Tibial nerve (tissue), 4 donors: Measurements from ENCODE around the gene RHOH. TPM values are rescaled to one million over a fixed set of nuclear protein-coding genes. Genes with fewer than 3 reads are reported as not detected.
A peak's percentile ranks its signal among the peaks of the same experiment; 100 is the strongest.

ENCODE experiments used
- DNase-seq, 2 donors: peaks; one replicate each; pipeline ENCODE4 v3.0.0-alpha.2; 2019; ENCODE audit warnings: low spot score in 2 of 2
- H3K27ac ChIP-seq, 4 donors: fragments of 200-600 bp; sonication (generic) in 3 of 4; one replicate each; pipeline ENCODE4 v1.5.1; 2017 to 2019; ENCODE audit warnings: mild to moderate bottlenecking in 1 of 4
- H3K27me3 ChIP-seq, 2 donors: fragments of 200-600 bp; sonication (generic) in 1 of 2; one replicate each; pipeline versions ENCODE4 v1.5.1 to v1.6.0; 2017 to 2019
- H3K36me3 ChIP-seq, 3 donors: fragments of 200-600 bp; sonication (generic); one replicate each; pipeline ENCODE4 v1.5.1; 2018 to 2019
- H3K4me1 ChIP-seq, 4 donors: fragments of 200-600 bp; sonication (generic) in 3 of 4; one replicate each; pipeline ENCODE4 v1.5.1; 2017 to 2019
- H3K4me3 ChIP-seq, 4 donors: fragments of 200-600 bp; sonication (generic) in 3 of 4; one replicate each; pipeline ENCODE4 v1.5.1; 2017 to 2019; ENCODE audit warnings: mild to moderate bottlenecking in 1 of 4, moderate library complexity in 1 of 4
- H3K9me3 ChIP-seq, 4 donors: fragments of 200-600 bp; sonication (generic) in 3 of 4; one replicate each; pipeline ENCODE4 v1.5.1; 2017 to 2019
- EP300 ChIP-seq, 2 donors: sonication (generic); formaldehyde crosslinking; IDR thresholded peaks; one replicate each; pipeline ENCODE4 v1.6.1; 2017; ENCODE audit warnings: antibody characterized with exemption in 2 of 2, mild to moderate bottlenecking in 1 of 2
- POLR2A ChIP-seq, 2 donors: fragments of 450-650 bp; IDR thresholded peaks; one replicate each; pipeline ENCODE4 v1.6.1; 2017; ENCODE audit warnings: antibody characterized with exemption in 2 of 2, mild to moderate bottlenecking in 2 of 2, moderate library complexity in 2 of 2
- WGBS, 2 donors: methylation state at CpG; one replicate each; pipeline ENCODE4 v1.1.5; 2018; 5-methylcytosine and 5-hydroxymethylcytosine counted together
- total RNA-seq, 4 donors: library from RNA; depleted of rRNA; stranded (reverse); fragments of >200 nt; gene quantifications; one replicate each; pipeline ENCODE4 v1.1.0, GENCODE V29; 2016
- TF ChIP-seq, protein P1 (sequence below), 5 experiments: fragments of 200-600 bp in 3 of 5; fragments of 450-650 bp in 2 of 5; sonication (generic) in 3 of 5; IDR thresholded peaks; one replicate each; pipeline ENCODE4 v1.5.1; 2016 to 2019; ENCODE audit warnings: antibody characterized with exemption in 5 of 5, mild to moderate bottlenecking in 3 of 5, moderate library complexity in 2 of 5

RHOH gene
- total RNA-seq, 4 donors from 2014 or later: 0.30 to 2.2 (median 1.0) TPM

DNA sequence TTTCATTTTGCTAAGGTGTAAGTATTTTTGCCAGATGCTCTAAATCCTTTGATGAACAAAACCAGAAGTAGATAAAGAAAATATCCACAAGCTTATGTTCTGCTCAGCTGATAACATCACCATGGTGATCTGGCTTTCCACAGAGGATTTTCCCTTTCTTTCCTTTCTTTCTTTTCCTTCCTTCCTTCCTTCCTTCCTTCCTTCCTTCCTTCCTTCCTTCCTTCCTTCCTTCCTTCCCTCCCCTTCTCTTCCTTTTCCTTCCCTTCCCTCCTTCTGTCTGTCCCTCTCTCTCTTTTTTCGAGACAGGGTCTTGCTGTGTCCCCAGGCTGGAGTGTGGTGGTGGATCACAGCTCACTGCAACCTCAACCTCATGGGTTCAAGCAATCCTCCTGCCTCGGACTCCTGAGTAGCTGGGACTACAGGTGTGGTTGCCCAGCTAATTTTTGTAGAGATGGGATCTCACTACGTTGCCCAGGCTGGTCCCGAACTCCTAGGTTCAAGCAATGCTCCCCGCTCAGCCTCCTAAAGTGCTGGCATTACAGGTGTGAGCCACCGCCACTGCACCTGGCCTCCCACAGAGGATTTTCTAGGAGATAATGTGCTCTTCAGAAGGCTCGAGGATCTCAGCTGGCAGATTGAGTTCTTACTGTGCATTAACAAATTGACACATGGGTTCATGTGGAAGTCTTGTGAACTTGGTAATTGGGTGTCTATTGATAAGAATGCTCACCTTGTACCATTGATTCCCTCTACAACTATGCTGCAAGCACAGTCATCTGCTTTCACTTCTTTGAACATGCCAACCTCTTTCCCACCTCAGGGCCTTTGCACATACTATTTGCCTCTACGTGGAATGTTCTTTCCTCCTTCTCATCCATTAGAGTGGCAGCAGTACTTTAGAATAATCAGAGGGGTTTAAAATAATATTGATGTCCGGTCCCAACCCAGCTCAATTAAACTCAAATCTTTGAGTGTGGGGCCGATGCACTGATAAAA is 1.4 kb upstream of the RHOH start:
- Histone ChIP-seq H3K36me3 (no peaks in the 10 kb centered on the region), H3K27me3 (no peaks in the 10 kb centered on the region), H3K4me3 (no peak overlapping the region), H3K9me3 (no peaks in the 10 kb centered on the region), H3K4me1 (no peaks in the 10 kb centered on the region), H3K27ac (peak overlapping the region in 1 of 4 donors; percentile 50)
- TF ChIP-seq EP300 (IDR thresholded peaks at IDR 0.05): no peak
- TF ChIP-seq, protein P1, sequence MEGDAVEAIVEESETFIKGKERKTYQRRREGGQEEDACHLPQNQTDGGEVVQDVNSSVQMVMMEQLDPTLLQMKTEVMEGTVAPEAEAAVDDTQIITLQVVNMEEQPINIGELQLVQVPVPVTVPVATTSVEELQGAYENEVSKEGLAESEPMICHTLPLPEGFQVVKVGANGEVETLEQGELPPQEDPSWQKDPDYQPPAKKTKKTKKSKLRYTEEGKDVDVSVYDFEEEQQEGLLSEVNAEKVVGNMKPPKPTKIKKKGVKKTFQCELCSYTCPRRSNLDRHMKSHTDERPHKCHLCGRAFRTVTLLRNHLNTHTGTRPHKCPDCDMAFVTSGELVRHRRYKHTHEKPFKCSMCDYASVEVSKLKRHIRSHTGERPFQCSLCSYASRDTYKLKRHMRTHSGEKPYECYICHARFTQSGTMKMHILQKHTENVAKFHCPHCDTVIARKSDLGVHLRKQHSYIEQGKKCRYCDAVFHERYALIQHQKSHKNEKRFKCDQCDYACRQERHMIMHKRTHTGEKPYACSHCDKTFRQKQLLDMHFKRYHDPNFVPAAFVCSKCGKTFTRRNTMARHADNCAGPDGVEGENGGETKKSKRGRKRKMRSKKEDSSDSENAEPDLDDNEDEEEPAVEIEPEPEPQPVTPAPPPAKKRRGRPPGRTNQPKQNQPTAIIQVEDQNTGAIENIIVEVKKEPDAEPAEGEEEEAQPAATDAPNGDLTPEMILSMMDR (IDR thresholded peaks at IDR 0.05): no peak
- no peak for TF ChIP-seq POLR2A (IDR thresholded peaks at IDR 0.05)
- 92 to 96% methylated on average over 10 of the region's 10 CpGs for WGBS, 2 donors
- no peak for DNase-seq

DNA sequence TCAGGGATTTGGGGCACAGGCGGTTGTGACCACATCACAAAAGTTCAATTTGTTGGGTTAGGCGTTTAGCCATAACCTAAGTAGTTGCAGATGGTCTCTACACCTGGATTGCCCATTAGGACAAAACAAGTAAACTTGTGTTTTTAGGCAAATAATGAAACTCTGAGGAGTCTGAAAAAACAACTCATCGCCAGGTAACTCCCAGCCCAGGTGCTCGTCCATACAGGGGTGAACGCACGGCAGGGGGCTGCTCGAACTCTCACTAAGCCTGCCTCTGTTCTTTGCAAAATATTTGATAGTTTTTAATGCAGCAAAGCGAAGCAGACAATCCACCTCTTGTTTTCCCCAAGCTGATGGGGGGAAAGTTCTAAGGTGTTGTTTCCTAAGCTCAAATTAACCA is 559 bp upstream of the RHOH start:
- TF ChIP-seq, protein P1 (IDR thresholded peaks at IDR 0.05): no peak
- TF ChIP-seq EP300 (IDR thresholded peaks at IDR 0.05) (no peak), POLR2A (IDR thresholded peaks at IDR 0.05) (no peak)
- H3K4me3 ChIP-seq: peak overlapping the region in 1 of 4 donors; percentile 37
- peak overlapping the region in 1 of 4 donors; percentile 78 for H3K27ac ChIP-seq
- no peaks in the 10 kb centered on the region for H3K36me3 ChIP-seq
- H3K9me3 ChIP-seq: no peaks in the 10 kb centered on the region
- H3K4me1 ChIP-seq: no peaks in the 10 kb centered on the region
- H3K27me3 ChIP-seq: no peaks in the 10 kb centered on the region
- WGBS, 2 donors: 66 to 68% methylated on average over 8 of the region's 8 CpGs
- no peak for DNase-seq

DNA sequence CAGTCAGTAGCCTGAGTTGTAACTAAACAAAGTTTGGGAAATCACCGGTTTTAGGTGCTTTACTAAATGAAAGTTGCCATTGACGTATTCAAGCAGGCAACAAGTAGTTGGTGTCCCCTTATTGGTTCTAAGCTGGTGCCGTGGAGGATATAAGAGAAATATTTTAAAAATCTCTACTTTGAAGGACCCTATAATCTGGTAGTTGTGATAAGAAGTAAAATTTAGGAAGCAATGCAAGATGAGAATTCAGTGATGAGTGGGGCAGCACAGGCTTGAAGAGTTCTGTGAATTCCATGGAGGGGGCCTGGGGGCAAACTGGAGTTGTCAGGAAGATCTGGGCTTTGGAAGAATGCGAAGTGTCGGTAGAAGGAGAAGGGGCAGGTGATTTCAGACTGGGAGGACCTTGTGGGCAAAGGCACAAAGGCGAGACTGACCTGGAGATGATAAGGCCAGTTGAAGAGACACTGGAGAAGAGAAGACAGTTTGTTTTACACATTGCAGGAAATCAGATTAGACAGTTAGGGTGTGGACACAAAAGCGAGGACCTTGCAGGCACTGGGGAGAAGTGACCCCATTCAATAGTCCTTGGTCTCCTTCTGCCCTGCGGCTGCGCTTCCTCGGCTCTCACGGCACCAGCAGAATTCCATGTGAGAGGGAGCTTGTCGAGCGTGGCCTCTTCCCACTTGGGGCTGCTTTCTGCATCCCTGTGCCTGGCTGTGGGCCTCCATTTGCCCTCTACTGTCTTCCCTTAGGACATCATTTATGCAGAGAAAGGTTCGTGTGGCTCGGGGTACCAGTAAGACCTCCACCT is 1.3 kb downstream of the RHOH start:
- H3K27ac ChIP-seq: peak overlapping the region in 2 of 4 donors; percentile 15 to 78
- 77 to 78% methylated on average over 15 of the region's 15 CpGs for WGBS, 2 donors

DNA sequence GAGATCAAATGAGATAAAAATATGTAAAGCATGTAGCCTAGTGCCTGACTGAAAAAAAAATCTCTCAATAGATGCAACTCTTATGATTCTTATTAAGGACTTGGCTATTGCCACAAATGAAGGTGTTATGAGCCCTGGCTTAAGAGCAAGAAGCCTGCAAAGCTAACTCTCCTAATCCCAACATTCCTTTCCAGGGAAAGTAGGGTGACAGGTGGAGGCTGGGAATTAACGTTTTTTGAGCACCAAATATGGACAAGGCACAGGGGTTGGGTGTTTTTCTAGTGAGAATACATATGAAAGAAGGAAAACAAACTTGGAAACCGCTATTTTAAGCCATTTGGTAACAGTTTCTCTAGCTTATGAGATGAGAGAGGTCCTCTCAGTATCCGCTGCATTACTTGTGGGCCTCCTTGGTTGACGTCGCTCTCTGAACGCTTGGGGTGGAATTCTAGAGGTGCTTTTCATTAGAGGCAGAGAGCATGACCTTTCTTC is 2.4 kb downstream of the RHOH start:
- DNase-seq: no peak
- no peaks in the 10 kb centered on the region for H3K9me3 ChIP-seq
- no peaks in the 10 kb centered on the region for H3K36me3 ChIP-seq
- H3K27me3 ChIP-seq: no peaks in the 10 kb centered on the region
- H3K4me3 ChIP-seq: peak overlapping the region in 1 of 4 donors; percentile 37
- TF ChIP-seq POLR2A (IDR thresholded peaks at IDR 0.05): no peak
- no peak for TF ChIP-seq EP300 (IDR thresholded peaks at IDR 0.05)
- TF ChIP-seq, protein P1 (IDR thresholded peaks at IDR 0.05): no peak
- H3K27ac ChIP-seq: peak overlapping the region in 1 of 4 donors; percentile 78
- no peaks in the 10 kb centered on the region for H3K4me1 ChIP-seq
- 67 to 70% methylated on average over 6 of the region's 6 CpGs for WGBS, 2 donors

More for the DNA sequence above, 1.3 kb downstream of the RHOH start:
- no peaks in the 10 kb centered on the region for H3K4me1 ChIP-seq
- H3K36me3 ChIP-seq: no peaks in the 10 kb centered on the region
- no peaks in the 10 kb centered on the region for H3K27me3 ChIP-seq
- no peak for DNase-seq
- H3K4me3 ChIP-seq: peak overlapping the region in 2 of 4 donors; percentile 19 to 37
- no peaks in the 10 kb centered on the region for H3K9me3 ChIP-seq
- TF ChIP-seq EP300 (IDR thresholded peaks at IDR 0.05) (no peak), POLR2A (IDR thresholded peaks at IDR 0.05) (no peak)
- TF ChIP-seq, protein P1 (IDR thresholded peaks at IDR 0.05): no peak
